Thoracic aorta (tissue), 2 donors: Measurements from ENCODE around the gene C1QTNF5. TPM values are rescaled to one million over a fixed set of nuclear protein-coding genes. Genes with fewer than 3 reads are reported as not detected.
A peak's percentile ranks its signal among the peaks of the same experiment; 100 is the strongest.

Experiments used
- ATAC-seq: fragments of 150-250 bp; one replicate; pipeline ENCODE4 v1.8.0; 2017; ENCODE audit warnings: low read depth; ENCODE audit not compliant: insufficient number of reproducible peaks, low FRiP score
- DNase-seq: peaks from one replicate; pipeline ENCODE4 v3.0.0-alpha.2; 2020; ENCODE audit warnings: low spot score
- H3K27ac ChIP-seq, 2 donors: fragments of 200-600 bp; sonication (generic); 1 replicate in 1 of 2; 2 replicates in 1 of 2; pipeline ENCODE4 v1.5.1; 2016; ENCODE audit warnings: mild to moderate bottlenecking in 2 of 2, moderate library complexity in 2 of 2
- H3K27me3 ChIP-seq: fragments of 200-600 bp; sonication (generic); replicated peaks from 2 replicates; pipeline ENCODE4 v1.6.0; 2016; ENCODE audit warnings: mild to moderate bottlenecking; ENCODE audit not compliant: insufficient read depth
- H3K36me3 ChIP-seq: fragments of 200-600 bp; sonication (generic); one replicate; pipeline ENCODE4 v1.5.1; 2016
- H3K4me1 ChIP-seq, 2 donors: fragments of 200-600 bp; sonication (generic); 1 replicate in 1 of 2; 2 replicates in 1 of 2; pipeline versions ENCODE4 v1.5.1 to v1.6.0; 2016; ENCODE audit warnings: low read depth in 2 of 2, mild to moderate bottlenecking in 1 of 2; ENCODE audit not compliant: control insufficient read depth in 1 of 2
- H3K4me3 ChIP-seq: fragments of 200-600 bp; sonication (generic); 2 replicates; pipeline ENCODE4 v1.5.1; 2016; ENCODE audit warnings: mild to moderate bottlenecking
- H3K9me3 ChIP-seq: fragments of 200-600 bp; sonication (generic); 2 replicates; pipeline ENCODE4 v1.5.1; 2016
- total RNA-seq, 2 donors: library from RNA; depleted of rRNA; stranded (reverse); fragments of >200 nt; gene quantifications; one replicate each; pipeline versions ENCODE4 v1.1.0 to v1.2.3, GENCODE V29; 2016
- TF ChIP-seq, protein P1 (sequence below): fragments of 200-600 bp; sonication (generic); IDR thresholded peaks from one replicate; pipeline ENCODE4 v1.5.1; 2019; ENCODE audit warnings: antibody characterized with exemption

The C1QTNF5 gene
- total RNA-seq, 2 donors from 2014 or later: 53.2 to 98.2 TPM

DNA sequence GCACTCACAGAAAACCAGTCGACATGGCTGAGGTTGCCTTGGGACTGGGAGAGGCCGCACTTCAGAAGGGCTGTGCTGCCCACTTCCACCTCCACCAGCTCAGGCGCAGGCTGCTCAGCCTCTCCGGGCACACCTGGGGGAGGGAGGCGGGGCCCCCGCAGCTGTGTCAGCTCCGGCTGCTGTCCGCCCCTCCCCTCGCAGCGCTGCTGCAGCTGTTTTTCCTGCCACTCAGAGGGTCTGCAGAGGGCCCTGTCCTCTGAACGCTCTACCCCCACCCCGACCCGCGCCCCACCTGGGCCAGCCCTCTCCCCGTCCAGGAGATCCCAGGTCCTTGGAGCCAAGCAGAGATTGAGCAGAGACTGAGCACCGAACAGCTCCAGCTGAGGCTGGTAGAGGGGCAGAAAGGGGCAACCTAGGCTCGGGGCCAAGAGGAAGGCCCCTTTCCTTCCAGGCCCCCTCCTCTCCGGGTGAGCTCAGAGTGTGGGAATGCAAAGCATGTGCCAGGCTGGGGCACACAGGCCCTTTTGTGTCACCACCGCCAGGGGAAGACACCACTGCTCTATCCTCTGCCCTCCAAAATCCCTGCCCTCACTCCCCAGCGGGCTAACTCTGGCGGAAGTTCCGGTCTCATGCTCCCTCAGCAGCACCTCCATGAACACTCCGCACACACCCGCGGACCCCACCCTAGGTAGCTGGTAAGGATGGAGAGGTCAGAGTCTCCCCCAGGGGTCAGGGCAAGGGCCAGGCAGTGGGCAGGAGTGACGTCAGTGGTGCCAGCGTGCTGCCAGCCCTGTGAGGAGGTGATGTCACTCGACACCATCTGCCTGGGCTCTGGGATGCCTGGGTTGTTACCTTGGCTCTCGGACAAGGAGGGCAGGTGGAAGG is 25.3 kb downstream of the C1QTNF5 start:
- H3K4me1 ChIP-seq: peaks cover 30 to 79% of the 10 kb centered on the region in 2 donors
- no peaks in the 10 kb centered on the region for H3K9me3 ChIP-seq
- peak; percentile 8 for ATAC-seq
- TF ChIP-seq, protein P1, sequence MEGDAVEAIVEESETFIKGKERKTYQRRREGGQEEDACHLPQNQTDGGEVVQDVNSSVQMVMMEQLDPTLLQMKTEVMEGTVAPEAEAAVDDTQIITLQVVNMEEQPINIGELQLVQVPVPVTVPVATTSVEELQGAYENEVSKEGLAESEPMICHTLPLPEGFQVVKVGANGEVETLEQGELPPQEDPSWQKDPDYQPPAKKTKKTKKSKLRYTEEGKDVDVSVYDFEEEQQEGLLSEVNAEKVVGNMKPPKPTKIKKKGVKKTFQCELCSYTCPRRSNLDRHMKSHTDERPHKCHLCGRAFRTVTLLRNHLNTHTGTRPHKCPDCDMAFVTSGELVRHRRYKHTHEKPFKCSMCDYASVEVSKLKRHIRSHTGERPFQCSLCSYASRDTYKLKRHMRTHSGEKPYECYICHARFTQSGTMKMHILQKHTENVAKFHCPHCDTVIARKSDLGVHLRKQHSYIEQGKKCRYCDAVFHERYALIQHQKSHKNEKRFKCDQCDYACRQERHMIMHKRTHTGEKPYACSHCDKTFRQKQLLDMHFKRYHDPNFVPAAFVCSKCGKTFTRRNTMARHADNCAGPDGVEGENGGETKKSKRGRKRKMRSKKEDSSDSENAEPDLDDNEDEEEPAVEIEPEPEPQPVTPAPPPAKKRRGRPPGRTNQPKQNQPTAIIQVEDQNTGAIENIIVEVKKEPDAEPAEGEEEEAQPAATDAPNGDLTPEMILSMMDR: peak; percentile 22
- DNase-seq: no peak
- H3K27me3 ChIP-seq: no peaks in the 10 kb centered on the region
- peaks cover 37% of the 10 kb centered on the region for H3K36me3 ChIP-seq
- H3K4me3 ChIP-seq: peak overlapping the region; percentile 85
- peak overlapping the region; percentile 98 to 99 for H3K27ac ChIP-seq

DNA sequence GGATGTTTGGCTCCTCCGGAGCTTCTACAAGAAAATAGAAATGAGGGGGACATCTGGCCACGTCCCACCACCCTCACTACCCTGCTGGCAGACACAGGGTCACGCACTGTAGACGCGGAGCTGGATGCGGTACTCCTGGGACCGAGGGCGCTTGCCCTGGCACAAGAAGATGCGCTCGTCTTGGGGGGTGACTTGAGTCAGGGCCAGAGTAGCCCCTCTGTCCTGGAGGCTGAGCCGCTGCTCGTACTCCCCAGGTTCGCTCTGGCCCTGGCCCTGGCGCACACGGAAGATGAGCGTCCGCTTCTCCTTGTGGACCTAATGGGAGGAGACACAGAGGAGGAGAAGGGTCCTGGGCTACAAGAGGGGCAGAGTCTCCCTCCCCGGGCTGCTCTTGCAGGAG is 26.0 kb downstream of the C1QTNF5 start:
- Histone ChIP-seq H3K36me3 (peaks cover 42% of the 10 kb centered on the region), H3K27ac (peak overlapping the region; percentile 98 to 99)

DNA sequence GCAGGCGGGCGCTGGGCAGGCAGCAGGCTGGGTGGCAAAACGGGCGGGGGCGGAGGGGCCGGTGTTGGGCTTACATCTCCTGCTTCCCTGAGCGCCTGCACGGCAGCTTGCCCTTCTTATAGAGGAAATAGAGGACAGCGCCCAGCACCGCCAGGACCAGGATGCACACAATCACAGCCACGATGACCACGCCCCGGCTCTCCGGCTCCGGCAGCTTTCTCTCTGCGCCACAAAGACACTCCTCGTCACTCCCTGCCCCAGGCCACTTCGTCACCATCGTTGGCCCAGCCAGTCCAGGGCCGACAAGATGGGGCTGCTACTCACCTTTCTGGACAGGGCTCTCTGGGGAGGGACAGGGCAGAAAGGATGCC is 30.0 kb downstream of the C1QTNF5 start:
- no peak for DNase-seq
- Histone ChIP-seq H3K27me3 (no peaks in the 10 kb centered on the region), H3K27ac (peak overlapping the region; percentile 65 to 77), H3K9me3 (no peaks in the 10 kb centered on the region), H3K36me3 (peaks cover 51% of the 10 kb centered on the region), H3K4me3 (no peak overlapping the region), H3K4me1 (peaks cover 28 to 92% of the 10 kb centered on the region in 2 donors)
- TF ChIP-seq, protein P1: no peak
- no peak for ATAC-seq

More for the DNA sequence above, 26.0 kb downstream of the C1QTNF5 start:
- Histone ChIP-seq H3K9me3 (no peaks in the 10 kb centered on the region), H3K27me3 (no peaks in the 10 kb centered on the region), H3K4me3 (peak overlapping the region; percentile 85), H3K4me1 (peaks cover 24 to 79% of the 10 kb centered on the region in 2 donors)
- DNase-seq: no peak
- TF ChIP-seq, protein P1: no peak
- ATAC-seq: no peak

DNA sequence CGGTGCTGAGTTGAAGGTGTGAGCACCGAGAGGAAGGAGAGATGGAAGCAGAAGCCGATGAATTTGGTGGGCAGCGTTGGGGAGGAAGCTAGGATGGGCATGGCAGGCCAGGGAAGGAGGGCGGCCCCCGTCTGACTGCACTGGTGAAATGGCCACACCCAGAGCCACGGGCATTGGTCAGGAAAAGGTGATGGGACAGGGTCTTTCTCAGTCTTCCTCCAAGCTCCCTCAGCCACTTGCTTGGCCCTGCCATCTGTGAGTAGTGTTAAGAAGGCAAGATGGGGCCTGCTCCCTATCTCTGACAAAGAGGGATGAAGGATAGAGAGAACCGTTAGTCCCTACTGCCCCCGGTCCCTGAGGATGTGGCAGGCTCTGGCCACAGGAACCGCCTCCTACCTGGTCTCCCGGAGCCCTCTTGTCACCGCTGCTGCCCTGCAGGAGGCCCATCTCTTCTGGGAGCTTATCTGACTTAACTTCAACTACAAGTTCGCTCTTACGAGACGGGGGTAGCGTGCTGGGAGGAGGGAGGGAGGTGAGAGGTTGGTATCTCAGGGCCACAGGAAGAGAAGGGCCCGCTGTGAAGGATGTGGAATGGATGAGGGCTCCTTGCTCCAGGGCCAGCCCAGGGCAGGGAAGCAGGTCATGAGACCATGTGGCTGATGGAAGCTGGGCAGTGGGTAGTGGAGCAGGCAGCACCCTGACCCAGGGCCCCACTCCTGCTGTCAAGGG is 30.6 kb downstream of the C1QTNF5 start:
- Histone ChIP-seq H3K27me3 (no peaks in the 10 kb centered on the region), H3K4me3 (no peak overlapping the region), H3K4me1 (peaks cover 31 to 94% of the 10 kb centered on the region in 2 donors), H3K9me3 (no peaks in the 10 kb centered on the region), H3K36me3 (peaks cover 51% of the 10 kb centered on the region), H3K27ac (peak overlapping the region; percentile 65 to 77)
- ATAC-seq (no peak), DNase-seq (no peak)
- TF ChIP-seq, protein P1: no peak

DNA sequence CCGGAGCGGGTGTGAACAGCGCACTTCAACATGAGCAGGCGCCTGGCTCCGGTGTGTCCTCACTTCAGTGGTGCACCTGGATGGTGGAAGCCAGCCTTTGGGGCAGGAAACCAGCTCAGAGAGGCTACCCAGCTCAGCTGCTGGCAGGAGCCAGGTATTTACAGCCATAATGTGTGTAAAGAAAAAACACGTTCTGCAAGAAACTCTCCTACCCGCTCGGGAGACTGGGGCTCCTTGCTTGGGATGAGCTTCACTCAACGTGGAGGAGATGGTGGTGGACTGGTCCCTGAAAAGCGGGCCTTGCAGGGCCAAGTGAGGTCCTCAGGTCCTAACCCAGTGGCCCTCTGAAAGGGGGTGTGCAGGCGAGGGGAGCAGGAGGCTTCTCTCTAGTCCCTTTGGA is 31.3 kb downstream of the C1QTNF5 start:
- Histone ChIP-seq H3K9me3 (no peaks in the 10 kb centered on the region), H3K36me3 (peaks cover 46% of the 10 kb centered on the region), H3K4me3 (no peak overlapping the region), H3K4me1 (peaks cover 25 to 91% of the 10 kb centered on the region in 2 donors), H3K27me3 (no peaks in the 10 kb centered on the region), H3K27ac (peak overlapping the region; percentile 65 to 77)
- TF ChIP-seq, protein P1: no peak
- DNase-seq (no peak), ATAC-seq (no peak)
